HCT116 (cell line): ENCODE measurements around the gene CA5B. TPM values are rescaled to one million over a fixed set of nuclear protein-coding genes. Genes with fewer than 3 reads are reported as not detected.

Source experiments
- ATAC-seq: fragments of 200-7000 bp; cut with Tn5 transposase; 2 replicates; pipeline ENCODE4 v1.9.1; 2020; ENCODE audit warnings: mild to moderate bottlenecking, moderate library complexity
- Bru-seq: library from RNA; stranded (reverse); fragments of 400-500 nt; gene quantifications from one replicate; lab custom pipeline; 2021; lab: Mats Ljungman, UMichigan
- BruChase-seq, 2 experiments: library from RNA; stranded (reverse); fragments of 400-500 nt; gene quantifications; one replicate each; lab custom pipeline; 2021; lab: Mats Ljungman, UMichigan
- BruUV-seq: library from RNA; stranded (reverse); fragments of 400-500 nt; replicated peaks from 2 replicates; lab custom pipeline; 2021; lab: Mats Ljungman, UMichigan
- CTCF ChIA-PET: fragments of 300-600 bp; sonication (Branson Sonifier 250); formaldehyde crosslinking; loops from one replicate; lab custom pipeline; 2021; ENCODE audit warnings: antibody characterized with exemption; lab: Charles Lee
- POLR2A ChIA-PET: fragments of 300-600, 350-600 bp; sonication (Branson Sonifier 250); formaldehyde crosslinking; loops from one replicate; lab custom pipeline; 2021; ENCODE audit warnings: antibody characterized with exemption; lab: Charles Lee
- RAD21 ChIA-PET, 2 experiments: fragments of 300-600 bp; sonication (Branson Sonifier 250); formaldehyde crosslinking; loops; one replicate each; lab custom pipeline; 2023; ENCODE audit warnings: low total read pairs in 2 of 2; ENCODE audit not compliant: uncharacterized antibody in 2 of 2, unreplicated experiment in 2 of 2, low non-redundant PET in 1 of 2; lab: Charles Lee
- DNase-seq: peaks from one replicate; pipeline ENCODE4 v3.0.0-alpha.2; 2010; ENCODE audit warnings: low read depth, low spot score
- H2AFZ ChIP-seq: fragments of 200-600 bp; shearing (Covaris generic), sonication (generic); 2 replicates; pipeline ENCODE4 v1.6.1; 2017; ENCODE audit warnings: low read depth, mixed run types, mixed read lengths, antibody characterized with exemption, low read length; ENCODE audit not compliant: poor library complexity, severe bottlenecking
- H3K27ac ChIP-seq: 2 replicates; pipeline ENCODE4 v1.5.1; 2012; ENCODE audit warnings: low read depth, low read length
- H3K27me3 ChIP-seq: fragments of 200-600 bp; sonication (generic); 2 replicates; pipeline ENCODE4 v1.6.1; 2016; ENCODE audit warnings: mixed run types, low read length, mixed read lengths; ENCODE audit not compliant: insufficient read depth
- H3K36me3 ChIP-seq, 2 experiments: fragments of 200-500 bp in 1 of 2; fragments of 200-600 bp in 1 of 2; sonication (Bioruptor generic) in 1 of 2; sonication (generic) in 1 of 2; 2 replicates each; pipeline versions ENCODE4 v1.5.1 to v1.6.1; 2014 to 2016; ENCODE audit warnings: low read length in 2 of 2, inconsistent platforms in 1 of 2, mixed read lengths in 1 of 2, mixed run types in 1 of 2; ENCODE audit not compliant: insufficient read depth in 2 of 2, control insufficient read depth in 1 of 2
- H3K4me1 ChIP-seq, 2 experiments: fragments of 200-600 bp in 1 of 2; sonication (generic) in 1 of 2; 2 replicates each; pipeline versions ENCODE4 v1.5.1 to v1.6.1; 2012 to 2017; ENCODE audit warnings: low read length in 2 of 2, inconsistent platforms in 1 of 2, mild to moderate bottlenecking in 1 of 2, mixed read lengths in 1 of 2, mixed run types in 1 of 2, moderate library complexity in 1 of 2; ENCODE audit not compliant: insufficient read depth in 2 of 2, control insufficient read depth in 1 of 2
- H3K4me2 ChIP-seq: fragments of 200-600 bp; sonication (generic); 2 replicates; pipeline ENCODE4 v1.6.1; 2017; ENCODE audit warnings: mixed run types, low read length, mixed read lengths
- H3K4me3 ChIP-seq, 2 experiments: fragments of 200-600 bp in 1 of 2; sonication (generic) in 1 of 2; replicated peaks in 1 of 2; 2 replicates each; pipeline ENCODE4 v1.5.1; 2011 to 2016; ENCODE audit warnings: low read length in 2 of 2, control low read depth in 1 of 2, low read depth in 1 of 2, mild to moderate bottlenecking in 1 of 2, mixed read lengths in 1 of 2, mixed run types in 1 of 2
- H3K79me2 ChIP-seq: fragments of 200-600 bp; sonication (generic); 2 replicates; pipeline ENCODE4 v1.6.1; 2017; ENCODE audit warnings: mild to moderate bottlenecking, mixed run types, low read length, moderate library complexity, mixed read lengths; ENCODE audit not compliant: insufficient read depth
- H3K9ac ChIP-seq: fragments of 200-600 bp; sonication (generic); 2 replicates; pipeline ENCODE4 v1.6.1; 2016; ENCODE audit warnings: low read length, mixed read lengths
- H3K9me2 ChIP-seq: fragments of 200-600 bp; sonication (generic), shearing (Covaris generic); 2 replicates; pipeline ENCODE4 v1.6.1; 2017; ENCODE audit warnings: mixed run types, mild to moderate bottlenecking, moderate library complexity; ENCODE audit not compliant: insufficient read depth
- H3K9me3 ChIP-seq, 2 experiments: fragments of 200-500 bp in 1 of 2; fragments of 200-600 bp in 1 of 2; sonication (Bioruptor generic) in 1 of 2; sonication (generic) in 1 of 2; 2 replicates each; pipeline ENCODE4 v1.6.1; 2014 to 2017; ENCODE audit warnings: low read length in 2 of 2, mixed read lengths in 2 of 2, inconsistent platforms in 1 of 2, low read depth in 1 of 2, mild to moderate bottlenecking in 1 of 2, mixed run types in 1 of 2, moderate library complexity in 1 of 2; ENCODE audit not compliant: control insufficient read depth in 1 of 2, insufficient read depth in 1 of 2
- H4K20me1 ChIP-seq: fragments of 200-600 bp; sonication (generic), shearing (Covaris generic); 2 replicates; pipeline ENCODE4 v1.6.1; 2017; ENCODE audit warnings: mixed run types, mild to moderate bottlenecking, moderate library complexity; ENCODE audit not compliant: insufficient read depth
- CBX3 ChIP-seq: IDR thresholded peaks from 2 replicates; pipeline ENCODE4 v1.6.1; 2012; ENCODE audit warnings: low read depth
- FOSL1 ChIP-seq: IDR thresholded peaks from 2 replicates; pipeline ENCODE4 v1.6.1; 2012; ENCODE audit warnings: low read depth
- SP1 ChIP-seq: IDR thresholded peaks from 2 replicates; pipeline ENCODE4 v1.6.1; 2012; ENCODE audit warnings: low read depth
- intact Hi-C: fragments of 100-400 bp; cut with micrococcal nuclease; formaldehyde crosslinking; loops from 2 replicates; pipeline ENCODE4 v1.10.0; 2022
- long read RNA-seq: library from polyadenylated mRNA; unstranded; transcript quantifications from one replicate; pipeline ENCODE4 v2.0.0, GENCODE V29; 2021; ENCODE audit not compliant: unreplicated experiment
- polyA plus RNA-seq: library from polyadenylated mRNA; unstranded; fragments of >200 nt; gene quantifications from 2 replicates; pipeline ENCODE4 v1.2.1, GENCODE V29; 2012; ENCODE audit warnings: missing spikeins
- total RNA-seq: library from RNA; stranded (reverse); gene quantifications from one replicate; pipeline ENCODE4 v1.2.1, GENCODE V29; 2021; ENCODE audit not compliant: unreplicated experiment
- TF ChIP-seq, protein P1 (sequence below), 3 experiments: fragments of 200-600 bp in 1 of 3; sonication (generic) in 1 of 3; IDR thresholded peaks in 2 of 3; conservative IDR thresholded peaks in 1 of 3; 2 replicates each; pipeline ENCODE4 v1.5.1; 2012 to 2017; ENCODE audit warnings: low read depth in 2 of 3, low read length in 2 of 3, antibody characterized with exemption in 1 of 3, borderline replicate concordance in 1 of 3, control low read depth in 1 of 3, mild to moderate bottlenecking in 1 of 3, mixed read lengths in 1 of 3, mixed run types in 1 of 3, moderate library complexity in 1 of 3; ENCODE audit not compliant: insufficient read depth in 1 of 3
- TF ChIP-seq, protein P2 (sequence below): IDR thresholded peaks from 2 replicates; pipeline ENCODE4 v1.6.1; 2012
- TF ChIP-seq, protein P3 (sequence below): IDR thresholded peaks from 2 replicates; pipeline ENCODE4 v1.6.1; 2012

CA5B gene, protein sequence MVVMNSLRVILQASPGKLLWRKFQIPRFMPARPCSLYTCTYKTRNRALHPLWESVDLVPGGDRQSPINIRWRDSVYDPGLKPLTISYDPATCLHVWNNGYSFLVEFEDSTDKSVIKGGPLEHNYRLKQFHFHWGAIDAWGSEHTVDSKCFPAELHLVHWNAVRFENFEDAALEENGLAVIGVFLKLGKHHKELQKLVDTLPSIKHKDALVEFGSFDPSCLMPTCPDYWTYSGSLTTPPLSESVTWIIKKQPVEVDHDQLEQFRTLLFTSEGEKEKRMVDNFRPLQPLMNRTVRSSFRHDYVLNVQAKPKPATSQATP
- total RNA-seq (5.5 TPM), Bru-seq, nascent RNA (percentile 59 among the genes with signal in this experiment), BruChase-seq, experiment 1, labeled RNA remaining after a 6-hour chase (percentile 56 among the genes with signal in this experiment), BruChase-seq, experiment 2, labeled RNA remaining after a 2-hour chase (percentile 56 among the genes with signal in this experiment)
- polyA plus RNA-seq: 1.3 and 1.8 TPM in 2 replicates
- long read RNA-seq, partial matches to known transcripts: 0 of 4 reads
- long read RNA-seq, other reads (novel, unspliced or antisense): 4 of 4 reads

DNA sequence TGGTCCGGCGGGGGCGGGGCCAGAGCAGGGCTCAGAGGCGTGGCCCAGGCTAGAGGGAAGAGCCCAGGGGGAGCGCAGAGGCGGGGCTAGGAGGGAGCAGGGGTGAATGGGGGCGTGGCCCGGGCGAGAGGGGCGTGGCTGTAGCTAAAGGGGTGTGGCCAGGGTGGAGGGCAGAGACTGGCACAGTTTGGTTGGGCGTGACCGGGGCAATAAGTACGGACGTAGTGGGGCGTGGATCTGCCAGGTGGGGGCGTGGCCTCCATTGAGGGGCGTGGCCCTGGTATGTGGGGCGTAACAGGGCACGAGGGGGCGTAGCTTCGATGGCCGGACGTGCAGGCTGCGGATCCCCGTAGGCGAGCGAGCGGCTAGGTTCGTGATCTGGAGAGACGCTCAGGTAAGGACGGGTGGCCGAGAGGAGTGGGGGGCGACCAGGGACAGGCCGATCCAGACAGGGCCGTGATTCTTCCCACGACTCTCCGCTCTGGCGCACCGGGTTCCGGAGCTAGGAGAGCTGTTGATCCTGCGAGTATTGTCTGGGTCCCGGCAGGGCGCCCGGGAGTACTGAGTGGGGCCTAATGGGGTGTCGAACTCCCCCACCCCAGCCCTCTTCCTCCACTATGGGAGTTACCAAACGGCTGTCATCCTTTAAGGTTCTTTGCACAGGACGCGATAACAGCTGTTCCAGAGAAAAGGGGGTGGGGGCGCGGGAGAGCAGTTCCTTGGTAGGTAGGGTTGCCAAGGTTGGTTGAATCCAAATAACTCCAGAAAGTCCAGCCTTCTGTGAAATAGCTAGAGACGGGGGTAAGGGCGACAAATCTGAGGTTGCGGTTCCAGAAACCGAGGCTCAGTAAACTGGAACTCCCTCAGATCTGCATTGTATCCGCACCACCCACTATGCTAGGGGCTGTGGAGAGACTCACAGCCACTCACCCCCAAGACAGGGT, at the start of gene CA5B:
CA5B (plus strand) TSS at position 312 of the 944 bp plus-strand sequence. CDS start 11,754 bp downstream, outside the sequence.
- TF ChIP-seq, protein P1, sequence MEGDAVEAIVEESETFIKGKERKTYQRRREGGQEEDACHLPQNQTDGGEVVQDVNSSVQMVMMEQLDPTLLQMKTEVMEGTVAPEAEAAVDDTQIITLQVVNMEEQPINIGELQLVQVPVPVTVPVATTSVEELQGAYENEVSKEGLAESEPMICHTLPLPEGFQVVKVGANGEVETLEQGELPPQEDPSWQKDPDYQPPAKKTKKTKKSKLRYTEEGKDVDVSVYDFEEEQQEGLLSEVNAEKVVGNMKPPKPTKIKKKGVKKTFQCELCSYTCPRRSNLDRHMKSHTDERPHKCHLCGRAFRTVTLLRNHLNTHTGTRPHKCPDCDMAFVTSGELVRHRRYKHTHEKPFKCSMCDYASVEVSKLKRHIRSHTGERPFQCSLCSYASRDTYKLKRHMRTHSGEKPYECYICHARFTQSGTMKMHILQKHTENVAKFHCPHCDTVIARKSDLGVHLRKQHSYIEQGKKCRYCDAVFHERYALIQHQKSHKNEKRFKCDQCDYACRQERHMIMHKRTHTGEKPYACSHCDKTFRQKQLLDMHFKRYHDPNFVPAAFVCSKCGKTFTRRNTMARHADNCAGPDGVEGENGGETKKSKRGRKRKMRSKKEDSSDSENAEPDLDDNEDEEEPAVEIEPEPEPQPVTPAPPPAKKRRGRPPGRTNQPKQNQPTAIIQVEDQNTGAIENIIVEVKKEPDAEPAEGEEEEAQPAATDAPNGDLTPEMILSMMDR (IDR thresholded peaks at IDR 0.05 in 2 of 3, conservative IDR thresholded peaks at IDR 0.05 in 1 of 3; ENCODE audit: borderline replicate concordance in 1 of 3, insufficient read depth in 1 of 3, low read depth in 2 of 3, low read length in 2 of 3): no peak
- no peak for TF ChIP-seq FOSL1
- TF ChIP-seq, protein P2, sequence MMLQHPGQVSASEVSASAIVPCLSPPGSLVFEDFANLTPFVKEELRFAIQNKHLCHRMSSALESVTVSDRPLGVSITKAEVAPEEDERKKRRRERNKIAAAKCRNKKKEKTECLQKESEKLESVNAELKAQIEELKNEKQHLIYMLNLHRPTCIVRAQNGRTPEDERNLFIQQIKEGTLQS: no peak
- TF ChIP-seq, protein P3, sequence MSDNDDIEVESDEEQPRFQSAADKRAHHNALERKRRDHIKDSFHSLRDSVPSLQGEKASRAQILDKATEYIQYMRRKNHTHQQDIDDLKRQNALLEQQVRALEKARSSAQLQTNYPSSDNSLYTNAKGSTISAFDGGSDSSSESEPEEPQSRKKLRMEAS: no peak
- TF ChIP-seq CBX3: no peak
- TF ChIP-seq SP1: peak; percentile 35; the same call in 1 of the 2 replicates
- no peak within 1 kb of the TSS for H2AFZ ChIP-seq
- CTCF ChIA-PET: no interaction called here
- intact Hi-C loops: no loop called here
- ATAC-seq (peak; percentile 96), DNase-seq (peak; percentile 68)
- no peaks in the 10 kb centered on the region for H3K79me2 ChIP-seq
- H3K27ac ChIP-seq: no peak within 1 kb of the TSS
- H3K4me1 ChIP-seq: peaks cover 4 to 9% of the 10 kb centered on the region in 2 experiments; a peak in 3 of 4 replicates
- no peaks in the 10 kb centered on the region for H3K9me3 ChIP-seq
- no TSS peak for BruUV-seq
- H4K20me1 ChIP-seq: no peaks in the 10 kb centered on the region
- no peaks in the 10 kb centered on the region for H3K27me3 ChIP-seq
- peak within 1 kb of the TSS; percentile 13 to 29; a peak in 2 of 4 replicates for H3K4me3 ChIP-seq
- peak within 1 kb of the TSS; percentile 34 for H3K9ac ChIP-seq
- RAD21 ChIA-PET: interaction anchor here in 1 of 2 experiments (0.7 kb wide), 1 partner anchor 67 kb away, joined by 3 read pairs; no protein-coding TSS in a partner anchor
- H3K9me2 ChIP-seq: no peaks in the 10 kb centered on the region
- H3K36me3 ChIP-seq: no peaks in the 10 kb centered on the region
- POLR2A ChIA-PET: no interaction called here
- peak within 1 kb of the TSS; percentile 66 for H3K4me2 ChIP-seq
